SK-N-MC (cell line): ENCODE results near the gene GPSM3.

ENCODE experiments used
- EZH2 ChIP-seq: fragments of 200-600 bp; sonication (generic); IDR thresholded peaks from one replicate; pipeline ENCODE4 v1.6.1; 2017; ENCODE audit warnings: antibody characterized with exemption
- FOXP2 ChIP-seq: optimal IDR thresholded peaks from 2 replicates; pipeline ENCODE3; 2011; ENCODE audit warnings: mild to moderate bottlenecking, moderate library complexity; ENCODE audit not compliant: insufficient read depth; ENCODE audit errors: extremely low read length, control extremely low read depth
- POLR2AphosphoS5 ChIP-seq: IDR thresholded peaks from 2 replicates; pipeline ENCODE4 v1.6.1; 2012; ENCODE audit warnings: mild to moderate bottlenecking, low read depth, low read length, borderline replicate concordance

- TF ChIP-seq EZH2: no peak
- no peak for TF ChIP-seq POLR2AphosphoS5
- TF ChIP-seq FOXP2: no peak
Measured at GRCh38 chr6:32147401-32148132, 44.9 kb downstream of the GPSM3 start.
